ENCODE data around the gene PDE4D.

The PDE4D gene

GRCh38 chr5:59204114-59204897 is 689.2 kb downstream of the PDE4D start:
- in situ Hi-C loops (cut with HindIII; ENCODE audit: low sequenced_read_pairs): no loop called here

GRCh38 chr5:59199868-59200267 is 693.7 kb downstream of the PDE4D start:
- in situ Hi-C loops (cut with HindIII; ENCODE audit: low sequenced_read_pairs): no loop called here

- in situ Hi-C loops (cut with HindIII; ENCODE audit: low sequenced_read_pairs): no loop called here
Observed at GRCh38 chr5:59198832-59199231, 694.7 kb downstream of the PDE4D start.

- in situ Hi-C loops (cut with HindIII; ENCODE audit: low sequenced_read_pairs): no loop called here
Observed at GRCh38 chr5:59198365-59198764, 695.2 kb downstream of the PDE4D start.

- in situ Hi-C loops (cut with HindIII; ENCODE audit: low sequenced_read_pairs): no loop called here
Observed at GRCh38 chr5:59197911-59198310, 695.6 kb downstream of the PDE4D start.

GRCh38 chr5:59193616-59194319 is 699.8 kb downstream of the PDE4D start:
- in situ Hi-C loops (cut with HindIII; ENCODE audit: low sequenced_read_pairs): no loop called here

GRCh38 chr5:59190746-59191145 is 702.8 kb downstream of the PDE4D start:
- in situ Hi-C loops (cut with HindIII; ENCODE audit: low sequenced_read_pairs): no loop called here

GRCh38 chr5:59189472-59190244 is 703.9 kb downstream of the PDE4D start:
- in situ Hi-C loops (cut with HindIII; ENCODE audit: low sequenced_read_pairs): no loop called here

- in situ Hi-C loops (cut with HindIII; ENCODE audit: low sequenced_read_pairs): no loop called here
Observed at GRCh38 chr5:59188419-59189225, 704.9 kb downstream of the PDE4D start.

- in situ Hi-C loops (cut with HindIII; ENCODE audit: low sequenced_read_pairs): no loop called here
Observed at GRCh38 chr5:59187857-59188256, 705.7 kb downstream of the PDE4D start.

- in situ Hi-C loops (cut with HindIII; ENCODE audit: low sequenced_read_pairs): no loop called here
Observed at GRCh38 chr5:59186623-59187022, 706.9 kb downstream of the PDE4D start.

- in situ Hi-C loops (cut with HindIII; ENCODE audit: low sequenced_read_pairs): no loop called here
Observed at GRCh38 chr5:59185757-59186385, 707.7 kb downstream of the PDE4D start.

- in situ Hi-C loops (cut with HindIII; ENCODE audit: low sequenced_read_pairs): no loop called here
Observed at GRCh38 chr5:59184769-59185168, 708.8 kb downstream of the PDE4D start.

- in situ Hi-C loops (cut with HindIII; ENCODE audit: low sequenced_read_pairs): no loop called here
Observed at GRCh38 chr5:59182760-59183159, 710.8 kb downstream of the PDE4D start.

GRCh38 chr5:59180515-59180914 is 713.0 kb downstream of the PDE4D start:
- in situ Hi-C loops (cut with HindIII; ENCODE audit: low sequenced_read_pairs): no loop called here

GRCh38 chr5:59179704-59180103 is 713.8 kb downstream of the PDE4D start:
- in situ Hi-C loops (cut with HindIII; ENCODE audit: low sequenced_read_pairs): no loop called here

GRCh38 chr5:59178482-59178881 is 715.0 kb downstream of the PDE4D start:
- in situ Hi-C loops (cut with HindIII; ENCODE audit: low sequenced_read_pairs): no loop called here

GRCh38 chr5:59178071-59178470 is 715.5 kb downstream of the PDE4D start:
- in situ Hi-C loops (cut with HindIII; ENCODE audit: low sequenced_read_pairs): no loop called here

GRCh38 chr5:59177644-59178043 is 715.9 kb downstream of the PDE4D start:
- in situ Hi-C loops (cut with HindIII; ENCODE audit: low sequenced_read_pairs): no loop called here

GRCh38 chr5:59174248-59174844 is 719.2 kb downstream of the PDE4D start:
- in situ Hi-C loops (cut with HindIII; ENCODE audit: low sequenced_read_pairs): no loop called here
